ENCODE data around the gene CEP63.
"Not testable (repeated sequence)": the region's sequence is repeated elsewhere in the genome, so short reads cannot be mapped to it uniquely, and the experiment has no call there.

The CEP63 gene

DNA sequence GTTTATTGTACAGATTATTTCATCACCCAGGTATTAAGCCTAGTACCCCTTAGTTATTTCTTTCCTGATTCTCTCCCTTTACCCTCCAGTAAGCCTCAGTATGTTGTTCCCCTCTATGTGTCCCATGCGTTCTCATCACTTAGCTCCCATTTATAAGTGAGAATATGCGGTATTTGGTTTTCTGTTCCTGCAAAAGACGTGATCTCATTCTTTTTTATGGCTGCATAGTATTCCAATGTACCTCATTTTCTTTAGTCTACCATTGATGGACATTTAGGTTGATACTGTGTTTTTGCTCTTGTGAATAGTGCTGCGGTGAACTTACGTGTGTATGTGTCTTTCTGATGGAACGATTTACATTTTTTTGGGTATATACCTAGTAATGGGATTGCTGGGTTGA is 36.7 kb downstream of the CEP63 start:
- FAIRE-seq = no peak

DNA sequence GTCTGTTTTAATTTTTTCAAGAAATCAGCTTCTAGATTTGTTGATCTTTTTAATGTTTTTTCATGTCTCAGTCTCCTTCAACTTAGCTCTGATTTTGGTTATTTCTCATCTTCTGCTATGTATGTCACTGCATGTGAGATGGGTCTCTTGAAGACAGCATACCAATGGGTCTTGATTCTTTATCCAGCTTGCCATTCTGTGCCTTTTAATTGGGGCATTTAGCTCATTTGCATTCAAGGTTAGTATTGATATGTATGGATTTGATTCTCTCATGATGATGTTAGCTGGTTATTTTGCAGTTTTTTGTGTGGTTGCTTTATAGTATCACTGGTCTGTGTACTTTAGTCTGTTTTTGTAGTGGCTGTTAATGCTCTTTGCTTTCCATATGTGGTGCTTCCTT is 39.4 kb downstream of the CEP63 start:
- FAIRE-seq = no peak

DNA sequence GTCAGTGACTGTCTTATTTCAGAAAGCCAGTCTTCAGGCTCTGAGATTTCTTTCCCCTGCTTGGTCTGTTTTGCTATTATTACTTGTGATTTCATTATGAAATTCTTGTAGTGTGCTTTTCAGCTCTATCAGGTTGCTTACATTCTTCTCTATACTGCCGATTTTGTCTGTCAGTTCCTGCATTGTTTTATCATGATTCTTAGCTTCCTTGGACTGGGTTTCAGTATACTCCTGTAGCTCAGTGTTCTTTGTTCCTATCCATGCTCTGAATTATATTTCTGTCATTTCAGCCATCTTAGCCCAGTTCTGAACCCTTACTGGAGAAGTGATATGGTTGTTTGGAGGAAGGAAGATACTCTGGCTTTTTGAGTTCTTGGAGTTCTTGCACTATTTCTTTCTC is 40.5 kb downstream of the CEP63 start:
- no peak for FAIRE-seq

DNA sequence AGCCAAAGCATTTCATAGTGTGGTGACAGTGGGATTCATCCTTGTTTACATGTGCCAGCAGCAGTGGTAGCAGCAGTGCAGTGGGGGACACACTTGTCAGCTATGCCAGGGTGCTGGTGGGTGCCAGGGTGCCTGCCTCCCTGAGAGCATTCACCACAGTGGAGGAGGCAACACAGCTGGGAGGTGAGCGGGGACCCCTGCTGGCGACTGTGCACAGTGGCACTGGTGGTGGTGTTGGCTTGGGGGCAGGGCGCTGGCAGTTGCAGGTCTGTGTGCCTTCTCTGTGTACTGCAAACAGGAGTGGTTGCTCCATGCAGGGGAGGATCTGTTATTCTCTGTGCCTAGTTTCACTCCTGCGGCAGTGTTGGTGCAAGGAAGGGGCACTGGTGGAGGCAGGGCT is 41.2 kb downstream of the CEP63 start:
- FAIRE-seq = no peak

DNA sequence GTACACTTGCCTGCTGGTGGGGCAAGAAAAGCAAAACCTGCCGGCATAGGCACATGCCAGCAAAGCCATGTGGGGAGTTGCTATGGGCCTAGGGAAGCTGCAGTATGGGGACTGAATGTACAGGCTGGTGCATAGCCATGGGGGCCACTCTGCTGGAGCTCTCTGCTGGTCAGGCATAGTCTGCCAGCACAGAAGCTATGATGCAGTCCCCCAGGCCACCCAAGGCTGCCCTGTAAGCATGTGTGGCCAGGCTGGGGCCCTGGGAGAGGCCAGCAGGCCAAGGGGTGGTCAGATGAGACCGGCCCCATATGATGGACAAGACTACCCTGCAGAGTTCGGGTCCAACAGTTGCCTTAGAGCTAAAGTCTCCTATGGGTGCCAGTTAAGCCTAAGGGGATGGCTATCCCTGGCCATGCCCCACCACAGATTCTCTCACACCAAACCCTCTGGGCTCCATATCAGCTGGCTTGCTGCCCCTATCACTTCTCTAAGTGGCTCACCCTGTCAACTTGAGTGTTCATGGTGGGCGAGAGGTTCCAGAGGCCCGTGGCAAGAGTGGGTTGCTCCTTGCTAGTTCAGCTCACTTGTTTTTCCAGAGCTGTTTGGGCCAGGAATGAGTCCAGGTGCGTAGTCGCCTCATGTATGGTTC is 41.8 kb downstream of the CEP63 start:
- FAIRE-seq = no peak

DNA sequence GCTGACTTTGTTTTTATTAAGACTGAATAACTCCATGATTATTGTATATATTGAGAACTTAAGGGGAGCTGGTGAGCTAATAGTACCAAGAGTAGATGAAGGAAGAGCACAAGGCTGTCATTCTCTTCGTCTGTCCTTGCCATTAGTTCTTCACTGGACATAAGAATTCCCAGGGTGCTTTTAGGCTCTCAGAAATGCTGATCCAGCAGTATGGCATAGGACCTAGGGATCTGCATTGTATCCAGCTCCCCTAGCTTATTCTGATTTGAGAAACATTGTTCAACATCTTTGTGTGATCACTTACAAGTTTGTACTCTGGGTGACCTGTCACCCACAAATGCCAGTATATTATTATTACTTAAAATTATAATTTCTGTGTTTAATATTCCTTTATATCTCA is 47.6 kb downstream of the CEP63 start:
- FAIRE-seq = no peak

DNA sequence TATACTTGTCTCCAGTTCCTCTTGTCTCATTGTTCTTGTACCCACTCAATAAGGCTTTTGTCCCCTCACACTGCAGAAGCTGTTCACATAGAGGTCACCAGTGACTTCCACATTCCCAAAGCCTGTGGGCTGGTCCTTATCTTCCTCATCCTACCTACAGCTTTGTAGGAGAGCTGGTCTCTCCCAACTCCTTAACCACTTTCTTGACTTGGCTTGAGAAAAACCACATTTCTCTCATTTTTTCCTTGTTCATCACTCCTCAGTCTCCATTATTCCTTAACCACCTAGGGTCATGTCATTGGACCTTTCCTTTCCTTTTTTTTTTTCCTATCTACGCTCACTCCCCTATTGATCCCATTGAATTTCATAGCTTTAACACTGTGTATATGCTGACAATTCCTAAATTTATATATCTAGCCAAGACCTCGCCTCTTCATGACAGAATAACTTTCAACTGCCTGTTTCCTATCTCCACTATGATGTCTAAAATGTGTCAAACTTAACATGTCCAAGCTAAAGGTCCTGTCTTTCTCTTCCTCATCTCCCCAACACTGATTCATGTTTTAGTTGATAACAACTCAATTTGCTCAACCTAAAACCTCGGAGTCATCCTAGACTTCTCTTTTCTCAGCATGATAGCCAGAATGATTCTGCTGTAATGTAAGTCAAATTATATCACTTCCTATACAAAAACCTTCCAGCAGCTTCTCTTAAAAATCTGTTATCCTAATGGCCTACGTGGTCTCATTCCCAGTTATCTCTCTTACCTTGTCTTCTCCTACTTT is 49.5 kb downstream of the CEP63 start:
- no peak for FAIRE-seq

DNA sequence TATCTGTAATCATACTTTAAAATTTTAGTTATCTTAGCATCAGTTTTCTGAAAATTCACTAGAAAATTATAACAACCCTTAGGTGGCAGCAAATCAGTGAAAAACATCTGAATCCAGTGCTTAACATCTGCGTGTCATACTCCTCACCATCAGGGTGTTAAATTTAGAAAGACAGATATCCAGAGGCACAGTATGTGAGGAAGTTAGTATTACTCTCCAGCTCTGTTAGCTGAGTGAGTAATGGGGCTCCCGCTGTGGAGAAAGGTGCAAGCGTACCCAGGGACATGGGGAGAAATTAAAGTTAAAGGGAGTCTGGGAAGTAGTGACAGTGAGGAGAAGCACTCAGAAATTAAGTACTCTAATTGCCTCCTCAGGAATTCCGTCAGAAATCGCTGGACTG is 50.9 kb downstream of the CEP63 start:
- FAIRE-seq = no peak

DNA sequence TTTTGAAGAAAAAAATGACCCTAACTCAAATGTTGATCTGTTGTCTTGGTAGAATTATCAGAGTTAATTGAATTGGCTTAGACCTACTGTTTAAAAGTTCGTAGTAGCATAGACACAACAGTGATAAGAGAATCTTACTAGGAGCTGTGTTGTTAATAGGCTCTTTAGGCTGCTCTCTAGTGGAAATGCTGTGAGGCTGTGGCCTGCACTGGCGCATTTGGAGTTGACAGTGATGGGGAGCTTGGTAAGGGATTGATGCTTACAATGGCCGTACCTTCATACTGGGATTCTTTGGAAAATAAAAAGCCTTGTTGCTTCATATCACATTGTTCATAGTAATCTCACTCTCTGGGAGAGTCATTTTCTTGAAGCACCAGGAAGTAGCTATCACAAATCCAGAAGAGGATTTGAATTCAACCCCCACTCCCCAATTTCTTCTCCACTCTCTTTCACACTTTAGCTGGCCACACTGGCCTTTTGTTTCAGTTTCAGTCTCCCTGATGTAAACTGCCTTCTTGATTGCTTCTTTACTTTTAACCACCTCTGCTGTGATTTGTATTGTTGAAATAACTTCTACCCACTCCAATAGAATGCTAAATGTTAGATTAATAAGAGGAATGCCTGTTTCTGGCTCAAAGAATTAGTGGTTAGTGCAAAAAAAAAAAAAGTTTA is 56.6 kb downstream of the CEP63 start:
- FAIRE-seq = no peak

DNA sequence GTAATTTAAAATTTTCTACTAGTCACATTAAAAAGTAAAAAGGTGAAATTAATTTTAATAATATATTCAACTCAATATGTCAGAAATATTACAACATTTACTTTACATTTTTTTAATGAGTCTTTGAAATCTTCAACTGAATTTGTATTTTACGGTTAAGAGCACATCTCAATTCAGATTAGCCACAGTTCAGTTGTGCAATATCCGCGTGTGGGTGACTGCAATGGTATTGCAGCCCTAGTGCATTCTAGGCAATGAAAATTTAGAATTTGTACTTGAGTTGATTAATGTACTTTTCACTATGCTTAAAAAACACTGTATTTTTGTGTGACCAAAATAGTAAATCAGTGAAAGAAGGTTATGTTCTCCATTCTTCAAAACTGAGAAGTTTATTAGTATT is 57.3 kb downstream of the CEP63 start:
- FAIRE-seq = no peak

DNA sequence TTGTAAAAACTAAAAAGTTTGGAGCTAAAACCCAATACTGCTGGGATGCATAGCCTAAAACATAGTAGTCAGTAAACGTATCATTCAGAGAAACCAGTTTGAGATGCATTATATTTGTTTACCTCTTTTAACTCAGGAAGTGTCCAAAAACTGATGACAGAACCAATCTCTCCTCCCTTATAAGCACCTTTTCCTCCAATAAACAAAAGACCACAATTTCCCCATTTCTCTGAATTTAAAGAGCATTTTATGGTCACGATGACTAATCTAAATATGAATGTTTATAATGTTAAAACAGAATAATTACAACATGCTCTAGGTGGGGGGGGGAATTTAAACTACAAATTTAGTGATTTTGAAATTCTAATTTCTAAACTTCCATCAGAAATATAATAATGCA is 58.5 kb downstream of the CEP63 start:
- FAIRE-seq = no peak

DNA sequence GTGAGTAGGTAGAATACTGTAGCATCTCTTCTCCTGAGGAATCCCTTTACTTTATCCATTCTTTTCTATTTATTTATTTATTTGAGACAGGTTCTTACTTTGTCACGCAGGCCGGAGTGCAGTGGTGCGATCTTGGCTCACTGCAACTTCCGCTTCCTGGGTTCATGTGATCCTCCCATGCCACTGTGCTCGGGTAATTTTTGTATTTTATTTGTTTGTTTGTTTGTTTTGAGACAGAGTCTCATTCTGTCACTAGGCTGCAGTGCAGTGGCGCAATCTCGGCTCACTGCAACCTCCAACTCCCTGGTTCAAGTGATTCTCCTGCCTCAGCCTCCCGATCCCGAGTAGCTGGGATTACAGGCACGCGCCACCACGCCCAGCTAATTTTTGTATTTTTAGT is 58.9 kb downstream of the CEP63 start:
- not testable (repeated sequence) for FAIRE-seq

DNA sequence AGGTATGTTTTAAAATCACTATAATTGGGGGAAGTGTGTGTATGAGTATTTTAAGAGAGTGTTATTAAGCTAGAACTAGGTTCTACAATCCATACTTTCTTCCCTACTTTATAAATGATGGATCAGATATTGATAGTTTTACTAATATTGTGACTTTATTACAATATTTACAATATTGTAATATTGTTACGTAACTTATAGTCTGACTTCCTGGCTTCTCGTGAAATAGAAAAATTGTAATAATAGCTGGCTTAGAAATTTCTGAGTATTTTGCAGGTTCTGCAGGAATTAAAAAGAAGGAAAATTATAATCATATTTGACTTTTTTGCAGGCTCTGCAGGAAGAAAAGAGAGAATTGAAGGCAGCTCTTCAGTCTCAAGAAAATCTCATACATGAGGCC is 60.0 kb downstream of the CEP63 start:
- FAIRE-seq = no peak

DNA sequence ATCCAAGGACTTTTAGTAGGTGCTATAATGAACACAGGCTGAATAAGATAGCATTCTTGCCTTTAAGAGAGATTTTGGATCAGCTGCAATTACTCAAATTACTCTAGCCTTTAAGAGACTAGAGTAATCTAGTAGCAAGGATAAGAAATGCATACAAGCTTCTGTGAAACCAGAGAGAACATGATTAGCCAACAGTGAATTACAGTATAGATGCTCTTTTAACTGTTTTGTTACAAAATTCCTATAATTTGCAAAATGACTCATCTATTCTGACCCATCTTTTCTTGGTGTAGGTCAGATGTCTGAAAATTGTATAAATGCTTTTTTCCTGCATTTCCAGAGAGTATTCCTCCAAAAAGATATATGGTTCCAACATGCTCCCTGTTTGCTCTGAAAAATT is 66.9 kb downstream of the CEP63 start:
- FAIRE-seq = no peak

DNA sequence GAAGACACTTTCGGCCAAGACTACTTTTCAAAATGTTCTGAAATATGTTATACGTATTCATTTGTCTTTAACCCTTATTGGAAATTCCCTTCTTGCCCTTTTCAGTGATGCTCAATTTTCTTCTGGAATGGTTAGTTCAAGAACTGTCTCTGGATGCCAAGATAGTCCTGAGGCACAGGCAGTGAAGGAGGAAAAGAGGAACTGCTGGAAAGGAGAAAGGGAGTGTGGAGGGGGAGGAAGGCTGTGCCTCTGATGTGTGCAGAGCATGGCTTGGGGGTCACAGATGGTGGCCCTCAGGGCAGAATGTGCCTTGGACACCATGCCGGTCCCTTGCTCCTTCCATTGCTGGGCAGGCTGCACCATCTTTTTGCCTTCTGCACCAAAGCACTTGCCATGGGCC is 73.7 kb downstream of the CEP63 start:
- FAIRE-seq = no peak

DNA sequence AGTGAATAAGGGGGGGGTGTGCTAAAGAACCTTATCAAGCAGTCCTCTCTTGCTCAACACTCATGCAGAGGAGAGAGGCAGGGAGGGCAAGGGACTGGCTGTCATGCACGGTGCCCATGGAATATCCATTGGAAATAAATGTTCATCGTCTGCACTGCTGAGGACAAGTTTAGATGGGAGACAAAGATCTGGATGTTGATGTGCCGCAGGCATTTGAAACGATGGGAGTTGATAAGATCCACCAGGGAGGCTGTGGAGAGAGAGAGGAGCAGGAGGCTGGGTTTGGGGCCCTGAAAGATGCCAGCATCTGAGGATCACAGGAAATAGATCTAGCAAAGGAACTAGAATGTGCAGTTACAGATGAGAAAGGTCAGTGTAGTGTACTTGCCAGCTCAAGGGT is 76.2 kb downstream of the CEP63 start:
- no peak for FAIRE-seq

DNA sequence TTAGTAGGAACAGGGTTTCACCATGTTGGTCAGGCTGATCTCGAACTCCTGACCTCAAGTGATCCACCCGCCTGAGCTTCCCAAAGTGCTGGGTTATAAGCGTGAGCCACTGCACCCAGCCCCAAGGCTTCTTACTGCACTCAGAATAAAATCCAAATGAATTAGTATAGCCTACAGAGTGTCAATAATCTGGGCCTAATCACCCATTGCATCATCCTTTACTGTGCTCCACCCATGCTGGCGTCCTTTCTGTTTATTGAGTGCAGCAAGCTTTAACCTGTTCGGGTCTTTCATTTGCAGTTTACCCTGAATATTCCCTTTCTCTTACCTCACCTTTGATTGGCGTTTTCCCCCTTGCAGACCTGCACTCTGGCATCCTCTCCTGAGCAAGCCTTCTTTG is 77.7 kb downstream of the CEP63 start:
- FAIRE-seq = no peak

DNA sequence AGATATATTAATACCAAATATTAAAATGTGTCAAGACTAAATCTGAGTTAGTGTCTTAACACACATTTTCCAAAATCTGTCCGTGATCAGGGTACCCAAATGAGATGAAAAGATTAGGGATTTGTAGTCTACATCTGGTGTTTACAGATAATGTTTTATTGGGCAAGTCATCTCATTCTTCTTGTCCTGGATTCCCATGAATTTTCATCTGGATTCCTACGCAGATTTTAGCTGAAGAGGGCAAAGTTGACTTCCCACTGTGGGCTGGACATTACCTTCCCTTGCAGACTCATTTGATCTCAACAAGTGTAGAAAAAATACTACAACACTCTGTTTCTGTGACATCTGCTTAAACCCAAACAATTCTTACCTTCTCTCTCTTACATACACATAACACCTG is 79.1 kb downstream of the CEP63 start:
- FAIRE-seq = no peak

DNA sequence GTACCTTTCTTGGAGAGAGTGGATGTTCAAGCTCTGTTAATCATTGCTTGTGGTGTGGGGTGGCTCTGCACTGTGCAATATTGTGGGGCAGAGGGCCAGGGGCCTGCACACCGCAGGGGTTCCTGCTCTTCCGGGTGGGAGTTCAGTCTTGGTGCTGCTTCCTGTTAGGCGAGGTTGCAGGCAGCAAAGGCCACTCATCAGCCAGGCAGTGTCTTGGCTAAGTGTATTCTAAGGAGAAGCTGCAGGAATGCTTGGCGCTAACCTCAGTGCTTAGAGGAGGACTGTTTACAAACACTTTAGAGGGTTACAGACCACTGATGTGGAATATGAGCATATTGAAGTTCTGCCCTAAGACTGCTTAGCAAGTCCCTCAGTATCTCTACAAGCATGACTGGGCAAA is 81.7 kb downstream of the CEP63 start:
- FAIRE-seq = no peak

DNA sequence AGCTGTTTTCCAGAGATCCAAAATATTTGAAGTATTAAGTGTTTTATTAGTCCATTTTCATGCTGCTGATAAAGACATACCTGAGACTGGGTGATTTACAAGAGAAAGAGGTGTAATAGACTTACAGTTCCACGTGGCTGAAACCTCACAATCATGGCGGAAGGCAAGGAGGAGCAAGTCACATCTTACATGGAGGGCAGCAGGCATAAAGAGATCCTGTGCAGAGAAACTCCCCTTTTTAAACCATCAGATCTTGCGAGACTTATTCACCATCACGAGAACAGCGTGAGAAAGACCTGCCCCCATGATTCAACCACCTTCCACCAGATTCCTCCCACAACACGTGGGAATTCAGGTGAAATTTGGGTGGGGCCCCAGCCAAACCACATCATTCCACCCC is 82.9 kb downstream of the CEP63 start:
- no peak for FAIRE-seq

DNA sequence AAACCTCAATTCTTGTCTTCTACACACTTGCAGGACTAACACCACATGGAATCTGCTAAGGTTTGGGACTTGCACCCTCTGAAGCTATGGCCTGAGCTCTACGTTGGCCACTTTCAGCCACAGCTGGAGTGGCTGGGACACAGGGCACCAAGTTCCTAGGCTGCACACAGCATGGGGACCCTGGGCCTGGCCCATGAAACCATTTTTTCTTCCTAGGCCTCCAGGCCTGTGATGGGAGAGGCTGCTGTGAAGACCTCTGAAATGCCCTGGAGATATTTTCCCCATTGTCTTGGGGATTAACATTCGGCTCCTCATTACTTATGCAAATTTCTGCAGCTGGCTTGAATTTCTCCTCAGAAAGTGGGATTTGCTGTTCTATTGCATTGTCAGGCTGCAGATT is 84.0 kb downstream of the CEP63 start:
- FAIRE-seq = not testable (repeated sequence)

DNA sequence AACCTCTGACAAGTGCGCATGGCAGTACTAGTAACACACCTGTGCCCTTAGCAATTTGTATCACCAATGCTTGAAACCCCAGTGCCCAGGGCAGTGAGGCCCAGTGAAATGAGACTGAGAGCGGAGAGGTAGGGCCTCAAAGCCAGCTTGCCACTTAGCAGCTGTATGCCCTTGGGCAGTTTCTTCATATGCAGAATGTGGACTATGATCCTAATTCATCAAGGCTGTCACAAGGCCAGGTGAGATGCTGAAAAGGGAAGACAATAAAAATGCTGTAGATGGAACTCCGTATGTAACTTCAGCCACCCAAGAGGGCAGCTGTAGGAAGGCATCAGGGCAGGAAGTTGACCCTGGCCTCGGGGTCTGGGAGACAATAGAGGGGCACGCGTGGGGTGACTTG is 90.6 kb downstream of the CEP63 start:
- no peak for FAIRE-seq

DNA sequence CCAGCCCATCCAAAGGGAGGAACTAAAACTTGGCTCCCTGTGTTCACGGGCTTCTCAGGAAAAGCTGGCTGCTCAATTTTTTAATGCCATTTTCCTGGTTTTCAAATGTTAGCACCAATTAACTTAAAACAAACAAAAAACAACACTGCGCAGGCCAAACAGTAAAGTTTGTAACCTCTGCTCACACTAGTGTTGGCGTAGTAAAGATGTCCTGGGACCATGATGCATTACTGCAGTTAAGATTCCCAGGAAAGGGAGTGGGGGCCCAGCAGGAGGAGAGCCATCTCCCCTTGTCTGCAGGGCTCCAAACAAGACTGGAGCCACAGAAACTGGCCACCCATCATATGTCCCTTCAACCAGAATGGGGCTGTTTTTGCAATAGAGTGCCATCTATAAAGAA is 91.0 kb downstream of the CEP63 start:
- FAIRE-seq = no peak

DNA sequence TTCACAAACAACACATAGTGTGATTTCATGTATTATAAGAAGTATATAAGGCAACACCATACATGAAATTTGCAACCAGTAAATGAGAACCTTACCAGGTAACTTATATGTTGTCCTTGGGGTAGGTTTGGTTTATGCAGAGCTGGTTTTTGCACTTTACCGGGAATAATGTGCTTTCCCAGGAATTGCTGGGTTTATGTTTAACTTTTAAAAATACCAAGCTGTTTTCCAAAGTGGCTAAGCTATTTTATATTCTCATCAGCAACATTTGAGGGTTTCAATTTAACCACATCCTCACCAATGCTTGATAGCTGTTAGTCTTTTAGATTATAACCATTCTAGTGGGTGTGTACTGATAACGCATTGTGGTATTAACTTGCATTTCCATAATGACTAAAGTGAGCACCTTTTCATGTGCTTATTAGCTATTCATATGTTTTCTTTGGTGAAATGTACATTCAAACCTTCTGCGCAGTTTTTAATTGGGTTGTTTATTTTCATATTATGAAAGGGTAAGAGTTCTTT is 93.3 kb downstream of the CEP63 start:
- FAIRE-seq = no peak
